Urinary bladder (tissue), 4 donors: ENCODE results near the gene SLF2. TPM values are rescaled to one million over a fixed set of nuclear protein-coding genes. Genes with fewer than 3 reads are reported as not detected.
A peak's percentile ranks its signal among the peaks of the same experiment; 100 is the strongest.

Experiments used
- DNase-seq: peaks from one replicate; pipeline ENCODE4 v3.0.0-alpha.2; 2015; ENCODE audit errors: extremely low spot score
- H3K27ac ChIP-seq: one replicate; pipeline ENCODE4 v1.5.1; 2013; ENCODE audit warnings: low read depth, mild to moderate bottlenecking, moderate library complexity
- H3K36me3 ChIP-seq: one replicate; pipeline ENCODE4 v1.6.1; 2013; ENCODE audit warnings: mild to moderate bottlenecking, moderate library complexity; ENCODE audit not compliant: insufficient read depth
- H3K4me1 ChIP-seq: one replicate; pipeline ENCODE4 v1.6.1; 2013; ENCODE audit warnings: mild to moderate bottlenecking, moderate library complexity; ENCODE audit not compliant: insufficient read depth
- H3K4me3 ChIP-seq: one replicate; pipeline ENCODE4 v1.5.1; 2013; ENCODE audit warnings: low read depth, low read length
- WGBS: extraction: QIAGEN DNeasy Blood & Tissue Kit; methylation state at CpG from one replicate; pipeline ENCODE4 v1.1.7; 2013; 5-methylcytosine and 5-hydroxymethylcytosine counted together
- polyA plus RNA-seq: library from polyadenylated mRNA; stranded (reverse); fragments of 200-250 nt; gene quantifications from one replicate; pipeline ENCODE4 v1.2.3, GENCODE V29; 2013
- total RNA-seq: library from RNA; depleted of rRNA; stranded (reverse); fragments of >200 nt; gene quantifications from one replicate; pipeline ENCODE4 v1.2.3, GENCODE V29; 2014
- donor health status: healthy with polysubstance abuse.
- donor health status: healthy.

The SLF2 gene
- total and polyA plus RNA-seq, 2 donors = 13.9 to 114 TPM

- Histone ChIP-seq H3K36me3 (no peaks in the 10 kb centered on the region), H3K4me1 (no peaks in the 10 kb centered on the region), H3K4me3 (no peak overlapping the region), H3K27ac (no peak overlapping the region)
- 90% methylated on average over 18 of the region's 18 CpGs for WGBS
- no peak for DNase-seq
Observed at GRCh38 chr10:101003639-101004206, 91.0 kb downstream of the SLF2 start.

GRCh38 chr10:101005361-101005760 is 92.6 kb downstream of the SLF2 start:
- Histone ChIP-seq H3K36me3 (no peaks in the 10 kb centered on the region), H3K4me3 (no peak overlapping the region), H3K4me1 (peaks cover 1% of the 10 kb centered on the region), H3K27ac (no peak overlapping the region)
- 89% methylated on average over 23 of the region's 23 CpGs for WGBS
- DNase-seq = no peak

DNA sequence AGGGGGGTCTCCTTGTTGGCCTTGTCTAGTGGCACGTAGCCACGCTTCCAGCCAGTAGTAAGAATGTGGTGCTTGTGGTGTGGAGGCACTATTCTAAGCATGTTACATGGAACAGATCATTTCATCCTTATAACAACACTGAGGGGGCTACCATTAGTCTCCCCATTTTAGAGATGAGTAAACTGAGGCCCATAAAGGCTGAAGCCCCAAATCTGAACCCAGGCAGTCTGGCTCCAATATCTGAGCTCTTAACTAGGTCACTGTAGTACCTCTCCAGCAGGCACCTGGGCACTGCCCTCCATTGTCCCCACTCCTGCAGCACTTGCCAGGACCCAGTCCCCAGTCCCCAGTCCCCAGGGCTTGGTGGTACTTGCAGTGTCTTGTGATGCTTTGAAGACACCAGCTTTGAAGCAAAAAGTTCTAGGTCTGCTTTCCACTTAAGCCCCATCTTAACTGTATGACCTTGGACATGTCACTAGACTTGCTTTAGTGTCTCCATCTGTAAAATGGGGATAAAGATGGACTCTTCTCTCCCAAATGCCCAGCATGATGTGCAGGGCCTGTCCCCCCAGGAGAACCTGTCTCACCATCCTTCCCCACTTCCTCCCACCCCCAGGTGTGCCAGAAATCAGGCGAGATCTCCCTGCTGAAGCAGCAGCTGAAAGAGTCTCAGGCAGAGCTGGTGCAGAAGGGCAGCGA is 93.3 kb downstream of the SLF2 start:
- no peak for DNase-seq
- Histone ChIP-seq H3K27ac (no peak overlapping the region), H3K4me1 (peaks cover 1% of the 10 kb centered on the region), H3K36me3 (no peaks in the 10 kb centered on the region), H3K4me3 (no peak overlapping the region)
- WGBS = 93% methylated on average over 4 of the region's 4 CpGs

- no peak for DNase-seq
- WGBS = 73% methylated on average over 33 of the region's 33 CpGs
- Histone ChIP-seq H3K4me1 (peaks cover 1% of the 10 kb centered on the region), H3K36me3 (no peaks in the 10 kb centered on the region), H3K4me3 (no peak overlapping the region), H3K27ac (peak overlapping the region; percentile 26)
Observed at GRCh38 chr10:101006593-101007098, 93.9 kb downstream of the SLF2 start.

- 41% methylated on average over 11 of the region's 11 CpGs for whole genome bisulfite sequencing
- Histone ChIP-seq H3K27ac (peak overlapping the region; percentile 40), H3K4me1 (peaks cover 1% of the 10 kb centered on the region), H3K36me3 (no peaks in the 10 kb centered on the region), H3K4me3 (no peak overlapping the region)
- DNase-seq = no peak
Observed at GRCh38 chr10:101007099-101007711, 94.4 kb downstream of the SLF2 start.

DNA sequence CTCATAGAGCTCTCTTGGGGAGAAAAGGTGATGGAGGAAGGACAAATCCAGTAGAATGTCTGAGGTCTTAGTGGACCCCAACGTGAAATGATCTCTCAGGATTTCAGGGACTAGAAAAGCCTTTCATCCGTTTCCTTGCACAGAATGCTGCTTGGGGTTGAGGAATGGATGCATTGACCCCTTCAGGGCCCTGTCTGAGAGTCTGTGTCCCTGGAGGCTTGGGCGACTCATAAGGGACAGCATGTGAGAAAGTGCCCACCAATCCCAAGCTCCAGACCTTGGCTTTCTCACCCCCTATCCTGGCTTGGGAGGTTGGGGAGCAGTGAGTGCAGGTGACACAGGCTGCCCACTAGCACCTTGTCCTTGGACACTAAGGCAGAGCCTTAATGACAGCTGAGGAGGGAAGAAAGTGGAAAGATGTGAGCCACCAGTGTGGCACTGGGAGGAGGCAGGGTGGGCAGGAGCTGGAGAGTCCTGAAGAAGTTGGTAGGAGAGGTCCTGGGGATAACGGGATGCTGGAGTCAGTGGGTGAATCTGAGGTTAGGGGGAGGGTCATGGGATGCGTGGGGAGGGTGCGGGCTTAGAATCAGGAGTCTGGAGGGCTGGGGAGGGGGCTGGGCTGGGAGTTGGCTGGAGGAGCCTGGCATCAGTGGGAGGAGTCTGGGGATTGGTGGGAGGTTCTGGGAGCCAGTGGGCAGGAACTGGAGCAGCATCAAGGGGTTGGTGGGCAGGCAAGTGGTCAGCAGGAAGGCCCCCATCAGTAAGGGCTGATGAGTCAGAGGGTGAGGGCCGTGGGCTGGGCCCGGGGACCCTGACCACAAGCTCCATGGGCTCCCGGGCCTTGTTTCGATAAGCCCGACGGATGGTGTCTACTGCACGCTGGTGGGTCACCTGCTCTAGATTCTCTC is 95.4 kb downstream of the SLF2 start:
- 61% methylated on average over 13 of the region's 13 CpGs for WGBS
- H3K27ac ChIP-seq = peak overlapping the region; percentile 24
- DNase-seq = no peak
- H3K36me3 ChIP-seq = no peaks in the 10 kb centered on the region
- H3K4me1 ChIP-seq = peaks cover 1% of the 10 kb centered on the region
- H3K4me3 ChIP-seq = no peak overlapping the region

- 80% methylated on average over 6 of the region's 6 CpGs for WGBS
- H3K27ac ChIP-seq = no peak overlapping the region
- no peaks in the 10 kb centered on the region for H3K36me3 ChIP-seq
- peaks cover 1% of the 10 kb centered on the region for H3K4me1 ChIP-seq
- no peak for DNase-seq
- H3K4me3 ChIP-seq = no peak overlapping the region
Observed at GRCh38 chr10:101008823-101009423, 96.2 kb downstream of the SLF2 start.

DNA sequence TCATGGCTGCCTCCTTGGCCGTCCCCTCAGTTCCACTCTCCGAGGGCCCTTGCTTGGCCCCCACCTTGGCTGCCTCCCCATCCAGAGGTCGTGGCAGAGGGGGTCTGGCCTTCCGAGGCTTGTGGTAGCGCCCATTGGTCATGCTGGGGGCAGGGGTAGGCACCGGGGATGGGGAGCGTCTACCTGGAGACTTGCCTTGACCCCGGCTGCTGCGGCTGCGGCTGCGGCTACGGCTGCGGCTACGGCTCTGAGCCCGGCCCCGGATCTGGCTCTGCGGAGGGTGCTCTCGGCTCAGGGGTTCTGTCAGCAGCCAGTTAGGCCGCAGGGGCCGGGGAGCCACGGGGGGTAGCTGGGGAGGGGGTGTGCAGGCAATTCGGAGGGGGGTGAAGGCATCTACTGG is 97.6 kb downstream of the SLF2 start:
- 95% methylated on average over 22 of the region's 22 CpGs for WGBS
- Histone ChIP-seq H3K27ac (no peak overlapping the region), H3K4me3 (no peak overlapping the region), H3K36me3 (no peaks in the 10 kb centered on the region), H3K4me1 (peaks cover 1% of the 10 kb centered on the region)
- DNase-seq = no peak

DNA sequence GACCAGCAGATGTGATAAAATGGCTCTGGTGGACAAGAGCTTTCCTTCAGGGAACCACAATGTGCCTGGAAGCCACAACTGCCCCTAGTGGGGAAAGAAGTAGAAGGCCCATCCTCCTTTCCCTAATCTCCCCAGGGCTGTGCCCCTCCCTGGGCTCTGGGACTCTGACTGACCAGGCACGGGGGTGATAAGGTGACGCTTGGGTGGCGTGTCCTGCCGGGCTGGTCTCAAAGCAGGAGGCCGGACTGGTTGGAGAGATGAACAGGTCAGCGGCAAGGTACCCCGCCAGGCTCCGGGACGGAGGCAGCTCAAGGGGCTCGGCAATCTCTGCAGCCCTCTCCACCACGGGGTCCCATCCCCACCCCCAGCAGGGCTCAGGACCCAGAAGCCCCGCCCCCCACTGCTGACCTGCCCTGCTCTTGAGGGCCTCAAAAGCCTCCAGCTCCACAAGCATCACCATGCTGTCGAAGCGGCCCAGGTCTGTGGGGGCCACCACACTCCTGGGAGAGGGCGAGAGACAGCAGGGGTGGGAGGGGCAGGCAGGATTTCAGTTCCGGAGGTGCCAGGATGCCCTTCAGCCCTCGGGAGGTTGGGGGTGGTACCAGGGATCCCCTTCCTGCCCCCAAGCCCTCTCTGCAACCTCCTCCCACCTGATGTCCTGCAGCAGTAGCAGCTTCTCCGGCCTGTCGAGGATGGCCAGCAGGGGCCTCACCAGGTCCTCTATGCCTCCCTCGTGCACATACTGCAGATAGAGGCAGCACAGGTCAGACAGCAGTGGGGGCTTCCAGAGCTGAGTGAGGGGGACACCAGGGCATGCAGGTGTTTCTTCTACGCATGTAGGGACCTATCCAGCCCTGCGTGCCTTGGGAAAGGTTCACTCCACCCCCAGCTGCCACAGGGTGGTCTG is 99.0 kb downstream of the SLF2 start:
- peaks cover 1% of the 10 kb centered on the region for H3K4me1 ChIP-seq
- DNase-seq = no peak
- no peak overlapping the region for H3K27ac ChIP-seq
- 61% methylated on average over 22 of the region's 22 CpGs for WGBS
- no peaks in the 10 kb centered on the region for H3K36me3 ChIP-seq
- H3K4me3 ChIP-seq = no peak overlapping the region

DNA sequence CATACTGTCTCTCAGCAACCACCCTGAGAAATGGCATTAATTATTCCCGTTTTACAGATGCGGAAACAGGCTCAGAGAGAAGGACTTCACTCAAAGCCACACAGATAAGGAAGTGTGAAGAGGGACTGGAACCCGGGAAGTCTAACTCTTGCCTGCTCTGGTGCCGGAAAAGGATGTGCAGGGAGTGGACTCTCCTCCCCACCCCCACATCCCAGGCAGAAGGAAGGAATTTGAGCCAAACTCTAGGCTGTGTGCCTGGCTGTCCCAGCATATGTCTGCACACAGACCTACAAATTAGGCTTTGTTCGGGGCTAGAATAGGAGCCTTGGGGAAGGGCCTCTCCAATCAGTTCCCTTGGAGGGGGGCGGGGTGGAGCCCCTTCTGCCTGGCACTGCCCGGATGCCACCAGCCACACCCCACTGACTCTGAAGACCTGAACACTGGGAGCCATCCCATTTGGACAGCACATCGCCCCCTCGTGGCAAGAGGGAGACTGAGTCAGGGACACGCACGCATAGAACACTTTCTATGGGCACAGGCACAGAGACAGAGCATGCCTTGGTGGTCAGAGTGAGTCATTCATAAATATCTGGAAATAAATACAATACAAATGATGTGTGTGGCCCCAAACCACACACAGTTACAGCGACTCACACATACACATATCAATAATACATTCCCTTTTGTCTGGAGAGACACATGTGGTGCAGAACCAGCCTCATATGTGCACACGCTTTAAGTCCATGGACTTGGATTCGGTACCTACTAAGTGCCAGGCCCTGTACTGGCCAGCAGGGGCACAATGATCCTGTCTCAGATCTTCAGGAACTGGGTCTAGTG is 100.0 kb downstream of the SLF2 start:
- H3K4me3 ChIP-seq = no peak overlapping the region
- WGBS = 19% methylated on average over 14 of the region's 14 CpGs
- no peak overlapping the region for H3K27ac ChIP-seq
- DNase-seq = no peak
- H3K4me1 ChIP-seq = peaks cover 1% of the 10 kb centered on the region
- H3K36me3 ChIP-seq = no peaks in the 10 kb centered on the region

DNA sequence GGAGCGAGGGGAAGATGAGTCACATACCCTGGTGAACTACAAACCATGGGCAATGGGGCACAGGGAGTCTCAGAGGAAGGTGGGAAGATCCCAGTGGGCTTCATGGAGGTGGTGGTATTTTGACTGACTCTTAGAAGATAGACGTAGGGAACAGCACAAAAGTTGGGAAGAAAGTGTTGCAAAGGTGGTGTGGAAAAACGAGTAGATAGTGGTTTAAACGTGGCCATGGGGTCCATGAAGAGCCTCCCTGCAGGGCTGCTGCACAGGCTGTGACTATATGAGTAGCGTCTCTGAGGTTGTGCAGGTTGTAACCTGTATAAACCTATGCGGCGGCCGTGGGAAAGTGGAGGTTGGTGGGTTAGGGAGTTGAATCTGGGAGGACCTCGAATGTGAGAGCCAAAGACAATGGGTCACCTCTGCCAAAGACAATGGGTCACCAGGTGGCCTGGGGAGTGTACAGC is 100.6 kb downstream of the SLF2 start:
- Histone ChIP-seq H3K36me3 (no peaks in the 10 kb centered on the region), H3K27ac (no peak overlapping the region), H3K4me3 (no peak overlapping the region), H3K4me1 (peaks cover 1% of the 10 kb centered on the region)
- WGBS = 57% methylated on average over 9 of the region's 9 CpGs
- DNase-seq = no peak
